T-helper 2 cell treated with Interferon-gamma antibody and Interleukin-4, amounts not matched to agents 100 ng/mL and 5 ng/mL, for 36 hours (primary cell): ENCODE results near the gene KHDRBS2. TPM values are rescaled to one million over a fixed set of nuclear protein-coding genes. Genes with fewer than 3 reads are reported as not detected.

Experiments used
- intact Hi-C: fragments of 100-400 bp; cut with micrococcal nuclease; formaldehyde crosslinking; loops from one replicate; pipeline ENCODE4 v1.15.1; 2023
- total RNA-seq: library from RNA; stranded (reverse); gene quantifications from 2 replicates; pipeline ENCODE4 v1.2.3, GENCODE V29; 2022

Gene KHDRBS2
- total RNA-seq = not detected in 2 replicates

- intact Hi-C loops = no loop called here
These were observed at the start of gene KHDRBS2 for GRCh38 chr6:62285612-62286469. TSS of gene KHDRBS2 (minus strand) at chr6:62286225.

- intact Hi-C loops = no loop called here
These were observed 42.6 kb upstream of the KHDRBS2 start for GRCh38 chr6:62328607-62329006.

GRCh38 chr6:62324834-62325233 lies 38.8 kb upstream of the KHDRBS2 start:
- intact Hi-C loops = no loop called here

- intact Hi-C loops = no loop called here
These were observed 37.9 kb upstream of the KHDRBS2 start for GRCh38 chr6:62323818-62324431.

- intact Hi-C loops = no loop called here
These were observed 12.8 kb upstream of the KHDRBS2 start for GRCh38 chr6:62298745-62299392.

GRCh38 chr6:62296541-62296940 lies 10.5 kb upstream of the KHDRBS2 start:
- intact Hi-C loops = no loop called here

- intact Hi-C loops = no loop called here
These were observed 2.9 kb upstream of the KHDRBS2 start for GRCh38 chr6:62288974-62289373.

- intact Hi-C loops = no loop called here
These were observed 2.5 kb upstream of the KHDRBS2 start for GRCh38 chr6:62288562-62288961.

- intact Hi-C loops = no loop called here
These were observed 432 bp upstream of the KHDRBS2 start for GRCh38 chr6:62286470-62286843.

- intact Hi-C loops = no loop called here
These were observed 1.3 kb downstream of the KHDRBS2 start for GRCh38 chr6:62284725-62285124.

GRCh38 chr6:62283796-62284411 lies 2.1 kb downstream of the KHDRBS2 start:
- intact Hi-C loops = no loop called here

GRCh38 chr6:62283365-62283764 lies 2.7 kb downstream of the KHDRBS2 start:
- intact Hi-C loops = no loop called here

- intact Hi-C loops = no loop called here
These were observed 5.9 kb downstream of the KHDRBS2 start for GRCh38 chr6:62280099-62280498.

GRCh38 chr6:62272114-62272513 lies 13.9 kb downstream of the KHDRBS2 start:
- intact Hi-C loops = no loop called here

GRCh38 chr6:62265906-62266525 lies 20.0 kb downstream of the KHDRBS2 start:
- intact Hi-C loops = no loop called here

GRCh38 chr6:62262283-62262682 lies 23.7 kb downstream of the KHDRBS2 start:
- intact Hi-C loops = no loop called here

GRCh38 chr6:62246087-62246486 lies 39.9 kb downstream of the KHDRBS2 start:
- intact Hi-C loops = no loop called here

GRCh38 chr6:62236784-62237183 lies 49.2 kb downstream of the KHDRBS2 start:
- intact Hi-C loops = no loop called here

- intact Hi-C loops = no loop called here
These were observed 56.8 kb downstream of the KHDRBS2 start for GRCh38 chr6:62229231-62229630.

GRCh38 chr6:62217866-62218265 lies 68.2 kb downstream of the KHDRBS2 start:
- intact Hi-C loops = no loop called here

- intact Hi-C loops = no loop called here
These were observed 83.9 kb downstream of the KHDRBS2 start for GRCh38 chr6:62202078-62202477.
